ENCODE data around the gene OFD1.

The OFD1 gene

GRCh38 chrX:13793897-13794296 lies 59.3 kb downstream of the OFD1 start:
- no peak for DNase-seq (ENCODE audit: low read depth in 2 of 2)

GRCh38 chrX:13794417-13794816 lies 59.9 kb downstream of the OFD1 start:
- no peak for DNase-seq (ENCODE audit: low read depth in 2 of 2)

GRCh38 chrX:13797512-13797911 lies 63.0 kb downstream of the OFD1 start:
- no peak for DNase-seq (ENCODE audit: low read depth in 2 of 2)

- DNase-seq (ENCODE audit: low read depth in 2 of 2): no peak
Observed at GRCh38 chrX:13798184-13798583, 63.6 kb downstream of the OFD1 start.

- DNase-seq (ENCODE audit: low read depth in 2 of 2): no peak
Observed at GRCh38 chrX:13803116-13803515, 68.6 kb downstream of the OFD1 start.

GRCh38 chrX:13805241-13805640 lies 70.7 kb downstream of the OFD1 start:
- DNase-seq (ENCODE audit: low read depth in 2 of 2): no peak

- DNase-seq (ENCODE audit: low read depth in 2 of 2): no peak
Observed at GRCh38 chrX:13808293-13808692, 73.7 kb downstream of the OFD1 start.

GRCh38 chrX:13808865-13809264 lies 74.3 kb downstream of the OFD1 start:
- DNase-seq (ENCODE audit: low read depth in 2 of 2): no peak

- no peak for DNase-seq (ENCODE audit: low read depth in 2 of 2)
Observed at GRCh38 chrX:13815664-13816063, 81.1 kb downstream of the OFD1 start.

- DNase-seq (ENCODE audit: low read depth in 2 of 2): no peak
Observed at GRCh38 chrX:13816176-13816575, 81.6 kb downstream of the OFD1 start.

- DNase-seq (ENCODE audit: low read depth in 2 of 2): no peak
Observed at GRCh38 chrX:13816643-13817627, 82.4 kb downstream of the OFD1 start, which contains the start of gene GPM6B. TSS of gene GPM6B (minus strand) at chrX:13817093. CDS start at chrX:13816904, 189 bp downstream.

Data from stimulated activated CD4-positive, alpha-beta T cell treated with anti-CD3 and anti-CD28 coated beads, Interleukin-4, amount 100 ng/mL, for 48 hours (primary cell).